GM10248 (cell line): Measurements from ENCODE around the gene YES1.

Experiments used
- CTCF ChIA-PET: fragments of 300-600 bp; sonication (Branson Sonifier 250); formaldehyde crosslinking; extraction: SDS; loops from one replicate; lab custom pipeline; 2021; ENCODE audit warnings: antibody characterized with exemption; lab: Yijun Ruan, JAX
- POLR2A ChIA-PET: fragments of 350-650 bp; sonication (Branson Sonifier 250); formaldehyde crosslinking; extraction: SDS; loops from one replicate; lab custom pipeline; 2020; ENCODE audit warnings: antibody characterized with exemption; lab: Yijun Ruan, JAX
- DNase-seq: peaks from one replicate; pipeline ENCODE4 v3.0.0; 2012; ENCODE audit errors: extremely low spot score
- CTCF ChIP-seq: IDR thresholded peaks from 2 replicates; pipeline ENCODE4 v1.5.1; 2012; ENCODE audit warnings: mild to moderate bottlenecking, low read depth; ENCODE audit errors: extremely low read depth, missing control alignments, control extremely low read depth

Gene YES1

DNA sequence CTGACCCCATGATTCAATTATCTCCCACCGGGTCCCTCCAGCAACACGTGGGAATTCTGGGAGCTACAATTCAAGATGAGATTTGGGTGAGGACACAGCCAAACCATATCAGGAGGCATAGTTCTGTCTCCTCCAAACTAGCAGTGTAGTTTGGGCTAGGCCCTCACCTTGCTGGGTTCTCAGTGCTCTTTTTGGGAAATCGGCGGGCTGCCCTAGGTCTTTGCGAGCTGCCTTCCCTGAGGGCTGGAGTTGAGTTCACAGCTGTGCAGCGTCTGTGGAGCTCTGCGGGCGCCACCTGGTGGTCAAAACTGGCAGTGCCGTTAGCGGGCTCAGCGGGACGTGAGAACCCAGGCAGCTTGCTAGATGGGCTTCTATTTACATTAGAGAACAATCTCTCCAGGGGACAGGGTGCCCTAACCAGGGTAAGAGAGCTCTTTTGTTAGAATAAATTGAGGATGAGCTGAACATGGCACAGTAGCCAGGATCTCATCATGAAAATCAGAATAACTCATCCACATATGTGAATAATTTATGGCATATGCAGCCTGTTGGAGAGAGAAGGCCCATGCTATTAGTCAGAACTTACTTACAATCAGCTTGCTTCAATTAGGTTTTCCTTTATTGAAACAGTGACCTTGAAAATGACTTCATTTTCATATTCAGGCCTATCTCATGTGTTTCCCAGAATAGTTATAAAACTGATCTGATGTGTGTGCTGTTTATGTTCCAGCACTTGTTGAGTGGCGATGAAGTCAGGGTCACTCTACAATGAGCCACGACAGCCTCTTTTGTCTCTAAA lies 27.4 kb upstream of the YES1 start:
- DNase-seq = peak; percentile 87
- ChIA-PET CTCF (interaction anchor here (0.7 to 4.4 kb wide), 64 partner anchors 8 to 740 kb away, joined by 3 to 96 read pairs (median 4); partner anchors contain the start of genes CLUL1 and ENOSF1), POLR2A (no interaction called here)
- peak; percentile 99 for TF ChIP-seq CTCF

- TF ChIP-seq CTCF = no peak
- ChIA-PET POLR2A (no interaction called here), CTCF (interaction anchor here (1.6 kb wide), 1 partner anchor 179 kb away, joined by 5 read pairs; no protein-coding TSS in a partner anchor)
- no peak for DNase-seq
These were observed 25.9 kb upstream of the YES1 start for GRCh38 chr18:837922-838321.

GRCh38 chr18:834082-834720 lies 22.2 kb upstream of the YES1 start:
- DNase-seq = no peak
- ChIA-PET POLR2A (no interaction called here), CTCF (interaction anchor here (1.1 to 9.2 kb wide), 10 partner anchors 12 to 220 kb away, joined by 3 to 229 read pairs (median 5); partner anchors contain the start of gene ENOSF1)
- TF ChIP-seq CTCF = no peak

DNA sequence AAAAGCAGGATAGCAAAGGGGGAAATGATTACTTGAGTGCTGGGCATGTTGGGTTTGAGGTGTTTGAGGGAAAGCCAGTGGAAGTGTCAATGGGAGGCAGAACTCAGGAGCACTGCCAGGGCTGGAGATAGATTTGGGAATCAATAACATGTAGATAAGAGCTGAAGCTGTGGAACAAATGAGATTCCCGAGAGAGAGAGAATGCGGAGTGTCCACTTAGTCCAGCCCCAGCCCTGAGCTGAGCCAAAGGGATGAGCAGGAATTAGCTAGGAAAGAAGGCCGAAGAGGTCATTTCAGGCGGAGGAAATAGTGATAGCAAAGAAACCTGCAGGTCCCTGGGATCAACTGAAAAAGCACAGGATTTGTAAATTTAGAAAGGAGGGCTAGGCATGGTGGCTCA lies 21.2 kb upstream of the YES1 start:
- TF ChIP-seq CTCF = no peak
- ChIA-PET CTCF (interaction anchor here (1.2 to 9.2 kb wide), 9 partner anchors 10 to 219 kb away, joined by 3 to 229 read pairs (median 8); partner anchors contain the start of gene ENOSF1), POLR2A (no interaction called here)

GRCh38 chr18:832085-832681 lies 20.1 kb upstream of the YES1 start:
- DNase-seq = no peak
- ChIA-PET POLR2A (no interaction called here), CTCF (interaction anchor here (1.0 to 9.2 kb wide), 19 partner anchors 8 to 222 kb away, joined by 3 to 229 read pairs (median 12); partner anchors contain the start of genes ENOSF1 and YES1)
- no peak for TF ChIP-seq CTCF

More for the DNA sequence above, 21.2 kb upstream of the YES1 start:
- no peak for DNase-seq
